Measurements from ENCODE around the gene IRAK3.

GRCh38 chr12:66252771-66253170 is 63.8 kb downstream of the IRAK3 start:
- TF ChIP-seq CTCF (IDR thresholded peaks at IDR 0.05; ENCODE audit: insufficient read depth, low read length, poor library complexity, severe bottlenecking), result no peak
- TF ChIP-seq EZH2phosphoT487 (conservative IDR thresholded peaks at IDR 0.05; ENCODE audit: low read length), result no peak

All from SU-DHL-6 (cell line).